NCI-H510A (cell line): ENCODE results near the gene WDR89.
A peak's percentile ranks its signal among the peaks of the same experiment; 100 is the strongest.
"Not testable (repeated sequence)": the region's sequence is repeated elsewhere in the genome, so short reads cannot be mapped to it uniquely, and the experiment has no call there.

ENCODE experiments used
- DNase-seq: peaks from one replicate; lab custom pipeline; 2025; lab: John Stamatoyannopoulos, UW

The WDR89 gene

GRCh38 chr14:63641473-63642228, at the start of gene WDR89:
WDR89 (minus strand) TSS chr14:63641871; CDS start chr14:63599942, 41,929 bp downstream.
- peak; percentile 97 for DNase-seq

- no peak for DNase-seq
Observed at GRCh38 chr14:63689132-63689531, 47.5 kb upstream of the WDR89 start.

- no peak for DNase-seq
Observed at GRCh38 chr14:63686926-63687325, 45.3 kb upstream of the WDR89 start.

- DNase-seq = no peak
Observed at GRCh38 chr14:63685401-63685800, 43.7 kb upstream of the WDR89 start.

GRCh38 chr14:63682727-63683593, 41.3 kb upstream of the WDR89 start:
- DNase-seq = no peak

- no peak for DNase-seq
Observed at GRCh38 chr14:63678536-63678935, 36.9 kb upstream of the WDR89 start.

GRCh38 chr14:63677891-63678379, 36.3 kb upstream of the WDR89 start:
- DNase-seq = no peak

- DNase-seq = no peak
Observed at GRCh38 chr14:63676615-63677014, 34.9 kb upstream of the WDR89 start.

GRCh38 chr14:63673886-63674497, 32.3 kb upstream of the WDR89 start:
- no peak for DNase-seq

- DNase-seq = no peak
Observed at GRCh38 chr14:63673255-63673654, 31.6 kb upstream of the WDR89 start.

GRCh38 chr14:63672417-63673180, 30.9 kb upstream of the WDR89 start:
- no peak for DNase-seq

- DNase-seq = no peak
Observed at GRCh38 chr14:63671987-63672386, 30.3 kb upstream of the WDR89 start.

- DNase-seq = no peak
Observed at GRCh38 chr14:63670692-63671091, 29.0 kb upstream of the WDR89 start.

GRCh38 chr14:63666335-63666734, 24.7 kb upstream of the WDR89 start:
- DNase-seq = no peak

- DNase-seq = no peak
Observed at GRCh38 chr14:63663428-63664341, 22.0 kb upstream of the WDR89 start.

GRCh38 chr14:63662776-63663175, 21.1 kb upstream of the WDR89 start:
- DNase-seq = no peak

- DNase-seq = not testable (repeated sequence)
Observed at GRCh38 chr14:63661881-63662280, 20.2 kb upstream of the WDR89 start.

- DNase-seq = no peak
Observed at GRCh38 chr14:63659726-63660125, 18.1 kb upstream of the WDR89 start.

- DNase-seq = no peak
Observed at GRCh38 chr14:63656194-63656593, 14.5 kb upstream of the WDR89 start.

- DNase-seq = no peak
Observed at GRCh38 chr14:63654936-63655335, 13.3 kb upstream of the WDR89 start.

- DNase-seq = no peak
Observed at GRCh38 chr14:63654346-63654745, 12.7 kb upstream of the WDR89 start.
